ENCODE measurements around the gene OGA.

- TF ChIP-seq CTCF (IDR thresholded peaks at IDR 0.05; ENCODE audit: low read depth, low read length, poor library complexity, severe bottlenecking): no peak
- TF ChIP-seq EZH2phosphoT487 (IDR thresholded peaks at IDR 0.05; ENCODE audit: borderline replicate concordance, low read length): no peak
These were observed 73.1 kb downstream of the OGA start for GRCh38 chr10:101745074-101745696.

Measured in DOHH2 (cell line).